IPS-18c (cell line): ENCODE results near the gene GLG1.

ENCODE experiments used
- H3K4me3 ChIP-seq: 2 replicates; pipeline ENCODE4 v1.7.0; 2013; ENCODE audit warnings: low read depth, mild to moderate bottlenecking, low read length, moderate library complexity; ENCODE audit not compliant: insufficient read depth
- H3K9me3 ChIP-seq: one replicate; pipeline ENCODE4 v1.6.1; 2013; ENCODE audit warnings: mild to moderate bottlenecking, low read length, moderate library complexity; ENCODE audit not compliant: control insufficient read depth, insufficient read depth

The GLG1 gene

GRCh38 chr16:74623214-74623838 lies 16.4 kb upstream of the GLG1 start:
- no peak overlapping the region for H3K4me3 ChIP-seq
- H3K9me3 ChIP-seq = no peaks in the 10 kb centered on the region

- Histone ChIP-seq H3K4me3 (no peak overlapping the region), H3K9me3 (no peaks in the 10 kb centered on the region)
Measured at GRCh38 chr16:74622005-74622404, 15.1 kb upstream of the GLG1 start.

GRCh38 chr16:74617206-74617788 lies 10.4 kb upstream of the GLG1 start:
- Histone ChIP-seq H3K9me3 (no peaks in the 10 kb centered on the region), H3K4me3 (no peak overlapping the region)

GRCh38 chr16:74611721-74612120 lies 4.8 kb upstream of the GLG1 start:
- peaks cover 2% of the 10 kb centered on the region for H3K9me3 ChIP-seq

GRCh38 chr16:74608944-74609343 lies 2.0 kb upstream of the GLG1 start:
- H3K4me3 ChIP-seq = no peak overlapping the region
- peaks cover 2% of the 10 kb centered on the region for H3K9me3 ChIP-seq

More at GRCh38 chr16:74611721-74612120, 4.8 kb upstream of the GLG1 start:
- H3K4me3 ChIP-seq = no peak overlapping the region

- H3K4me3 ChIP-seq = no peak overlapping the region
- H3K9me3 ChIP-seq = peaks cover 2% of the 10 kb centered on the region
Measured at GRCh38 chr16:74608381-74608780, 1.5 kb upstream of the GLG1 start.

GRCh38 chr16:74607962-74608356 lies 1.0 kb upstream of the GLG1 start:
- peaks cover 2% of the 10 kb centered on the region for H3K9me3 ChIP-seq
- H3K4me3 ChIP-seq = peak overlapping the region; percentile 98; the same call in 1 of the 2 replicates

GRCh38 chr16:74607310-74607961 lies 522 bp upstream of the GLG1 start:
- peak overlapping the region; percentile 98 for H3K4me3 ChIP-seq

GRCh38 chr16:74605746-74606520 lies 981 bp downstream of the GLG1 start:
- Histone ChIP-seq H3K9me3 (peaks cover 2% of the 10 kb centered on the region), H3K4me3 (peak overlapping the region; percentile 98)

More at GRCh38 chr16:74607310-74607961, 522 bp upstream of the GLG1 start:
- peaks cover 2% of the 10 kb centered on the region for H3K9me3 ChIP-seq

GRCh38 chr16:74605332-74605731 lies 1.6 kb downstream of the GLG1 start:
- Histone ChIP-seq H3K4me3 (peak overlapping the region; percentile 98), H3K9me3 (peaks cover 2% of the 10 kb centered on the region)

- no peaks in the 10 kb centered on the region for H3K9me3 ChIP-seq
- H3K4me3 ChIP-seq = no peak overlapping the region
Measured at GRCh38 chr16:74603848-74604247, 3.1 kb downstream of the GLG1 start.

GRCh38 chr16:74601126-74601871 lies 5.6 kb downstream of the GLG1 start:
- no peak overlapping the region for H3K4me3 ChIP-seq
- no peaks in the 10 kb centered on the region for H3K9me3 ChIP-seq

- Histone ChIP-seq H3K9me3 (no peaks in the 10 kb centered on the region), H3K4me3 (no peak overlapping the region)
Measured at GRCh38 chr16:74596586-74596985, 10.3 kb downstream of the GLG1 start.

GRCh38 chr16:74592847-74593246 lies 14.1 kb downstream of the GLG1 start:
- no peak overlapping the region for H3K4me3 ChIP-seq

GRCh38 chr16:74591876-74592650 lies 14.9 kb downstream of the GLG1 start:
- no peak overlapping the region for H3K4me3 ChIP-seq
- no peaks in the 10 kb centered on the region for H3K9me3 ChIP-seq

More at GRCh38 chr16:74592847-74593246, 14.1 kb downstream of the GLG1 start:
- no peaks in the 10 kb centered on the region for H3K9me3 ChIP-seq

GRCh38 chr16:74586948-74587347 lies 20.0 kb downstream of the GLG1 start:
- no peaks in the 10 kb centered on the region for H3K9me3 ChIP-seq
- H3K4me3 ChIP-seq = no peak overlapping the region
